ENCODE results near the gene USP17L5.
"Not testable (repeated sequence)": the region's sequence is repeated elsewhere in the genome, so short reads cannot be mapped to it uniquely, and the experiment has no call there.

The USP17L5 gene, protein sequence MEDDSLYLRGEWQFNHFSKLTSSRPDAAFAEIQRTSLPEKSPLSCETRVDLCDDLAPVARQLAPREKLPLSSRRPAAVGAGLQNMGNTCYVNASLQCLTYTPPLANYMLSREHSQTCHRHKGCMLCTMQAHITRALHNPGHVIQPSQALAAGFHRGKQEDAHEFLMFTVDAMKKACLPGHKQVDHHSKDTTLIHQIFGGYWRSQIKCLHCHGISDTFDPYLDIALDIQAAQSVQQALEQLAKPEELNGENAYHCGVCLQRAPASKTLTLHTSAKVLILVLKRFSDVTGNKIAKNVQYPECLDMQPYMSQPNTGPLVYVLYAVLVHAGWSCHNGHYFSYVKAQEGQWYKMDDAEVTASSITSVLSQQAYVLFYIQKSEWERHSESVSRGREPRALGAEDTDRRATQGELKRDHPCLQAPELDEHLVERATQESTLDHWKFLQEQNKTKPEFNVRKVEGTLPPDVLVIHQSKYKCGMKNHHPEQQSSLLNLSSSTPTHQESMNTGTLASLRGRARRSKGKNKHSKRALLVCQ
- 0 reads per million in 2 donors for total RNA-seq

GRCh38 chr4:9339103-9339502 is at the start of gene USP17L5:
TSS of gene USP17L5 (plus strand) at chr4:9339403. CDS start at chr4:9339403, 0 bp downstream.
- not testable (repeated sequence) for DNase-seq

DNA sequence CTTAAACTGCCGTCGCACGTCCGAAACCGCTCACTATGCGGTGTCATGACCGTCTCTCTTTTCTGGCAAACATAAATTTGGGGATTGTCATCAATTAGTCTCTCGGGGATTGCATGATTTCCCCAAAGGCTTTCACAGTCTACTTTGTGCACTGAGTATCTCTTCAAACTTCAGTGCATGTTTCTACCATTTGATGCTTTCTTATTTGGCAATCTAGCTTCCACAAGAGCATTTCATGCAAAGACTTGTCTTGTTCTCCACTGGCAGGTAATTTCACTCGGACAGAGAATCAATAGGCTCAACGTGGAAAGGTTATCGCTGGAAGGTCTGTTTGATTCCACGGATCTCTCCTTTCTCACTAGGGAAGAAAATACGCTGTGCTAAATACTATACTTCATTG is 15.0 kb upstream of the USP17L5 start:
- not testable (repeated sequence) for DNase-seq

- DNase-seq, result not testable (repeated sequence)
These were observed 14.3 kb upstream of the USP17L5 start, which contains the start of gene USP17L24 for GRCh38 chr4:9324865-9325264. TSS of gene USP17L24 (plus strand) at chr4:9325165. CDS start at chr4:9325165, 0 bp downstream.

- not testable (repeated sequence) for DNase-seq
These were observed 9.6 kb upstream of the USP17L5 start, which contains the start of gene USP17L25 for GRCh38 chr4:9329611-9330010. TSS of gene USP17L25 (plus strand) at chr4:9329911. CDS start at chr4:9329911, 0 bp downstream.

DNA sequence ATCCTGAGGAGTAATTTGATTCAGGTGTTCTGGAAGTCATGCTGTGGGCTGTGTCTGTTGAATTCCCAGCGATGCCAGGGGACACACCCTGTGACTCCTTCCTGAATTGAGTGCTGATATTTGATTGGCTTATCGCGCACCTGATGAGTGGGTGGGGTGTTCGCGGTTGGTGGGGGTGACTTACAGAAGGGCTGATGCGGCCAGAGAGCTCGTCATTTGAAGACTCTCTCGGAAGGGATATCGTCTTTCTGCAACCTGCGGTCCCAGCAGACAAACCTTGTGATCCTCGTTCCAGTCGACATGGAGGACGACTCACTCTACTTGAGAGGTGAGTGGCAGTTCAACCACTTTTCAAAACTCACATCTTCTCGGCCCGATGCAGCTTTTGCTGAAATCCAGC is 4.8 kb upstream of the USP17L5 start, which contains the start of gene USP17L26:
TSS of gene USP17L26 (plus strand) at position 301 of the 400 bp plus-strand sequence. CDS start at position 301, 0 bp downstream.
- not testable (repeated sequence) for DNase-seq

GRCh38 chr4:9343848-9344247 is 4.6 kb downstream of the USP17L5 start, which contains the start of gene USP17L27:
TSS of gene USP17L27 (plus strand) at chr4:9344148. CDS start at chr4:9344148, 0 bp downstream.
- not testable (repeated sequence) for DNase-seq

DNA sequence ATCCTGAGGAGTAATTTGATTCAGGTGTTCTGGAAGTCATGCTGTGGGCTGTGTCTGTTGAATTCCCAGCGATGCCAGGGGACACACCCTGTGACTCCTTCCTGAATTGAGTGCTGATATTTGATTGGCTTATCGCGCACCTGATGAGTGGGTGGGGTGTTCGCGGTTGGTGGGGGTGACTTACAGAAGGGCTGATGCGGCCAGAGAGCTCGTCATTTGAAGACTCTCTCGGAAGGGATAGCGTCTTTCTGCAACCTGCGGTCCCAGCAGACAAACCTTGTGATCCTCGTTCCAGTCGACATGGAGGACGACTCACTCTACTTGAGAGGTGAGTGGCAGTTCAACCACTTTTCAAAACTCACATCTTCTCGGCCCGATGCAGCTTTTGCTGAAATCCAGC is 9.4 kb downstream of the USP17L5 start, which contains the start of gene USP17L28:
TSS of gene USP17L28 (plus strand) at position 301 of the 400 bp plus-strand sequence. CDS start at position 301, 0 bp downstream.
- not testable (repeated sequence) for DNase-seq

GRCh38 chr4:9350866-9351265 is 11.7 kb downstream of the USP17L5 start:
- not testable (repeated sequence) for DNase-seq

DNA sequence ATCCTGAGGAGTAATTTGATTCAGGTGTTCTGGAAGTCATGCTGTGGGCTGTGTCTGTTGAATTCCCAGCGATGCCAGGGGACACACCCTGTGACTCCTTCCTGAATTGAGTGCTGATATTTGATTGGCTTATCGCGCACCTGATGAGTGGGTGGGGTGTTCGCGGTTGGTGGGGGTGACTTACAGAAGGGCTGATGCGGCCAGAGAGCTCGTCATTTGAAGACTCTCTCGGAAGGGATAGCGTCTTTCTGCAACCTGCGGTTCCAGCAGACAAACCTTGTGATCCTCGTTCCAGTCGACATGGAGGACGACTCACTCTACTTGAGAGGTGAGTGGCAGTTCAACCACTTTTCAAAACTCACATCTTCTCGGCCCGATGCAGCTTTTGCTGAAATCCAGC is 14.1 kb downstream of the USP17L5 start, which contains the start of gene USP17L29:
TSS of gene USP17L29 (plus strand) at position 301 of the 400 bp plus-strand sequence. CDS start at position 301, 0 bp downstream.
- not testable (repeated sequence) for DNase-seq

DNA sequence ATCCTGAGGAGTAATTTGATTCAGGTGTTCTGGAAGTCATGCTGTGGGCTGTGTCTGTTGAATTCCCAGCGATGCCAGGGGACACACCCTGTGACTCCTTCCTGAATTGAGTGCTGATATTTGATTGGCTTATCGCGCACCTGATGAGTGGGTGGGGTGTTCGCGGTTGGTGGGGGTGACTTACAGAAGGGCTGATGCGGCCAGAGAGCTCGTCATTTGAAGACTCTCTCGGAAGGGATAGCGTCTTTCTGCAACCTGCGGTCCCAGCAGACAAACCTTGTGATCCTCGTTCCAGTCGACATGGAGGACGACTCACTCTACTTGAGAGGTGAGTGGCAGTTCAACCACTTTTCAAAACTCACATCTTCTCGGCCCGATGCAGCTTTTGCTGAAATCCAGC is 23.6 kb downstream of the USP17L5 start, which contains the start of gene USP17L30:
TSS of gene USP17L30 (plus strand) at position 301 of the 400 bp plus-strand sequence. CDS start at position 301, 0 bp downstream.
- DNase-seq, result not testable (repeated sequence)

DNA sequence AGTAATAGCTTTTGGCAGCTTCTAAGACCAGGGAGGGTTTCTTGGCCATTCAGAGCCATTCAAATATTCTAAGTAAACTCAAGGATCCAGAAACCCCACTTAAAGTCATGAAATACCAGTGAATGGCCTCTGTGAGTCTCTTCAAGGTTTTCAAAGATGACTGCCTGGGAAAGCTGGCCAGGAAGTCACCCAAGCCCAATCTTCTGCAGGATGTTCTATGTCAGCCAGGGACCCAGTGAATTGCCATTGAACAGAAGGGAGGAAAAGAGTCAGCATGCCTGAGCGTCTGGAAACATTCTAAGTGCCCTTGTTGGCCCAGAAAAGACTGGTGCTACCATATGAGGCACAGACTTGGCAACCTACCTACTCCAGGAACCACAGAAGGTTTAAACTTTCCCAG is 40.7 kb downstream of the USP17L5 start:
- DNase-seq, result not testable (repeated sequence)

DNA sequence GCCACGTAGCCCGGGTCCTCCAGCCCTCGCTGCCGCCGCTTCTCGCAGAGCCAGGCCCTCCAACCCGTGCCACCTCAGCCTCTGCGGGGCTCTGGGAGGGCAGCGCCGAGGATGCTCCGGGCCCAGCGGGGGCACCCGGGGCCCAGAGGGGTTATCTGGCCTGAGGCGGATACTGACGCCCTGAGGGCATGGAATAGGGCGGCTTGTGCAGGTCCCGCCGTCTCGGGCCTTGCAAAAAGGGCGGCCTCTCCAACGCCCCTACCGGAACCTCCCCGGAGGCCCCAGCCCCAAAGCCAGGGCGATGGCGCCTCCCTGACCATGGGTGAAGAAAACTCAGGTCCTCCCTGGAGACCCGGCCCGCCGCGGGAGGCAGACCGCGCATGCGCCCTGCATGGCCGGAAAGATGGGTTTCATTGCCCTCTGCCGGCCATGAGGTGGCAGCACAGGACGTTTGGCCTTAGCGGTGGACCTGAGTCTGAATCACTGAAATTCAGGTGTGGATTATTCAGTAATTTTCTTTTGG is 41.9 kb downstream of the USP17L5 start:
- DNase-seq, result peak; percentile 13

- no peak for DNase-seq
These were observed 44.9 kb downstream of the USP17L5 start for GRCh38 chr4:9384126-9384525.

DNA sequence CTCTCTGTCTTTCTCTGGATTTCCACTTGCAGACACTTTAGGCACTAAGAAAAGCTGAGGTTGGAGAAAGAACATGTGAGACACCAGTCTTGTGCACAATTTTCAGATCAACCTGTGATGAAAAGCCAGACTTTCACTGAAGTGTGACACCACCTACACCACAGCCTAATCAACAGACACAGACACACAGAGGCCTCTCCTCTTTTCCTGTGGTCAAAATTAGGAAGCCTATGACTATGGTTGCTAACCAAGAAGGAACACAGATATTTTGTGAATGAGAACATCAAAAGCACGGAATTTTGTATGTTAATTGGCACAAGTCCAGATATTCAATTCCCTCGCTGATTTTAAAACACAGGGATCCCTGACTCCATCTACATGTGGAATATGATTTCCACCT is 49.8 kb downstream of the USP17L5 start:
- DNase-seq, result not testable (repeated sequence)
